ENCODE measurements around the gene DPYD.

DNA sequence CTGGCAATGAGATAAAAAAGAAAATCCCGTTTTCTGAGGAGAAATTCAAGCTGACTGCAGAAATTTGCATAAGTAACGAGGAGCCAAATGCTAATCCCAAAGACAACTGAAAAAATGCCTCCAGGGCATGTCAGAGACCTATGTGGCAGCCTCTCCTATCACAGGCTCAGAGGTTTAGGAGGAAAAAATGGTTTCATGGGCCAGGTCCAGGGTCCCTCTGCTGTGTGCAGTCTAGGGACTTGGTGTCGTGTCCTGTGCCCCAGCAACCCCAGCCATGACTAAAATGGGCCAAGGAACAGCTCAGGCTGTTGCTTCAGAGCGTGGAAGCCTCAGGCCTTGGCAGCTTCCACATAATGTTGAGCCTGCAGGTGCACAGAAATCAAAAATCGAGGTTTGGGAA, 456.5 kb downstream of the DPYD start:
- TF ChIP-seq CTCF (IDR thresholded peaks at IDR 0.05), result no peak
- no peak for TF ChIP-seq POLR2A (IDR thresholded peaks at IDR 0.05)
- TF ChIP-seq POLR2AphosphoS5 (IDR thresholded peaks at IDR 0.05), result no peak

Data from sigmoid colon (tissue), 4 donors.